ENCODE data around the gene ENOX1.
A peak's percentile ranks its signal among the peaks of the same experiment; 100 is the strongest.

ENOX1 gene

GRCh38 chr13:43797159-43797558 is 10.4 kb upstream of the ENOX1 start:
- H3K4me1 Mint-ChIP-seq: peaks cover 7% of the 10 kb centered on the region
- H3K4me3 Mint-ChIP-seq: no peak overlapping the region
- no peaks in the 10 kb centered on the region for H3K9me3 Mint-ChIP-seq
- H3K36me3 Mint-ChIP-seq: no peaks in the 10 kb centered on the region
- no peak overlapping the region for H3K27ac Mint-ChIP-seq
- peaks cover 7% of the 10 kb centered on the region for H3K27me3 Mint-ChIP-seq

DNA sequence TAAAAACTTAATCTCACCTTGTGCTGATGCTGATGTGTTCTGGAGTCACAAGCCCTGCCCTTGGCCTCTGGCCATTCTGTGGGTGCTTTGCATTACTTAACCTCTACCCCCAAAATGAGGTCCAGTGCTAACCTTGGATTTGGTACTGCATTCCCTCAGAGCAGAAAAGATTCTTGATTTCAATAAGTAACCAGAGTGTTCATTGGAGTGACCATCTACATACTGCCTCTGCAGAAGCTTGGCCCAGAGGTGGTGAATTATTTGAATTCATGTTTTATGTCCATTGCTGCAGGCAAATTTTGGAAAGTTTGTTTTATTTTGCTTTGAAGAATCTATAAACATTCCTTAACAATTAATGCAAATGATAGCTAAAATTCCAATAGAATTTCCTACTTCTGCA is 7.6 kb upstream of the ENOX1 start:
- H3K36me3 Mint-ChIP-seq: no peaks in the 10 kb centered on the region
- H3K27ac Mint-ChIP-seq: no peak overlapping the region
- no peak overlapping the region for H3K4me3 Mint-ChIP-seq
- no peaks in the 10 kb centered on the region for H3K9me3 Mint-ChIP-seq
- H3K27me3 Mint-ChIP-seq: peaks cover 9% of the 10 kb centered on the region
- peaks cover 7% of the 10 kb centered on the region for H3K4me1 Mint-ChIP-seq

DNA sequence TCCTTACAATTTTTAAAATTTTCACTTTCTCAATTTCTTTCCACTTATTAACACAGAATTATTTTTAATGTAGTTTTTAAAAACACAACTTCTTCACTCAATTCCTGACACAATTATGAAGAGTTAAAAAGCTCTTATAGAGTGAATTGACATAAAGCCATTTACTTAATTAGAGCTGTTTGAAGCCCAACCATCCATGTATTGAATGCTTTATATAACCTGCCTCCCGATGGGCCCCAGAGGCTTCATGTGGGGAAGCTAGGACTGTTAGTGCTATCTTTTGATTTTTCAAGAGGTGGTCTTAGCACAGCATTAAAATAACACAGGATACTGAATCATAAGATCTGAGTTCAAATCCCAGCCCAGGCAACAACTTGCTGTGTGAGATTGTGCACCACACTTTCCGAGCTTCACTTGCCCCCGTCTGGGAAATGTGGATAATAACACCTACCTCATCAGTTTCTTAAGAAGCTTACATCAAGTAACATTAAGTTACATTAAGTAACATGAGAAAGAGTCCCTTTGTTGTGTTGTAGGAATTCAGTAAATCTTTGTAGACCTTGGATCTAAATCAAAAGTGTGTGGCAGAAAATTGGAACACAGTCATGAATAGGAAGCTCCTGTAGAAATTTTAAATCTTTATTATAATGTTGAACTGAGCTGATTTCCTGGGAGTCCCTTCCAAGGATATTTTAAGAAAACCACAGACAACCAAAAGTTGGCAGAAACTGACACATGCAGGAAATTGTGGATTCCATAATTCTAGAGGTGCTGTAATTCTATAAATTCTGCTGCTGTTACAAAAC is 5.5 kb upstream of the ENOX1 start:
- no peaks in the 10 kb centered on the region for H3K9me3 Mint-ChIP-seq
- no peak overlapping the region for H3K27ac Mint-ChIP-seq
- H3K4me3 Mint-ChIP-seq: no peak overlapping the region
- H3K36me3 Mint-ChIP-seq: no peaks in the 10 kb centered on the region
- peaks cover 9% of the 10 kb centered on the region for H3K4me1 Mint-ChIP-seq
- peaks cover 24% of the 10 kb centered on the region for H3K27me3 Mint-ChIP-seq

GRCh38 chr13:43787997-43788396 is 1.2 kb upstream of the ENOX1 start:
- H3K4me3 Mint-ChIP-seq: peak overlapping the region; percentile 67
- H3K27me3 Mint-ChIP-seq: peaks cover 32% of the 10 kb centered on the region

DNA sequence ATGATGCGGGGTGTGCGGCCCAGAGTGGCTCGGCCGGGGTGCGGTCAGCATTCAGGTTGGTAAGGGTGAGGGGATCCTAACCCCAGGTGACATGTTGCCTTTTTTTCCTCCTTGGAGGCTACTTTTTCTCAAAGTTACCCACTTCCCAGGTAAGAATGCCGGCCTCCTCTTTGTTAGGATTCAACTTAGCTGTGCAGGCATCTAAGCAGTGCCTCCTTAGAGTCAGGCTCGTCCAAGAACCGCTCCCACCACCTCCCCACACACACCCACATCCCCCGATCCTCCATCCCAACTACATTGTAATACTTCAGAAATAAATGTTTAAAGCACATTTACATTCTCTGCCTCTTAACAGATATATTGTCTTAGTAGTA is 733 bp upstream of the ENOX1 start:
- no peaks in the 10 kb centered on the region for H3K9me3 Mint-ChIP-seq
- H3K36me3 Mint-ChIP-seq: no peaks in the 10 kb centered on the region
- H3K4me3 Mint-ChIP-seq: peak overlapping the region; percentile 67
- H3K4me1 Mint-ChIP-seq: peaks cover 8% of the 10 kb centered on the region
- H3K27me3 Mint-ChIP-seq: peaks cover 30% of the 10 kb centered on the region
- no peak overlapping the region for H3K27ac Mint-ChIP-seq

More at GRCh38 chr13:43787997-43788396, 1.2 kb upstream of the ENOX1 start:
- H3K36me3 Mint-ChIP-seq: no peaks in the 10 kb centered on the region
- H3K27ac Mint-ChIP-seq: no peak overlapping the region
- peaks cover 8% of the 10 kb centered on the region for H3K4me1 Mint-ChIP-seq
- no peaks in the 10 kb centered on the region for H3K9me3 Mint-ChIP-seq

DNA sequence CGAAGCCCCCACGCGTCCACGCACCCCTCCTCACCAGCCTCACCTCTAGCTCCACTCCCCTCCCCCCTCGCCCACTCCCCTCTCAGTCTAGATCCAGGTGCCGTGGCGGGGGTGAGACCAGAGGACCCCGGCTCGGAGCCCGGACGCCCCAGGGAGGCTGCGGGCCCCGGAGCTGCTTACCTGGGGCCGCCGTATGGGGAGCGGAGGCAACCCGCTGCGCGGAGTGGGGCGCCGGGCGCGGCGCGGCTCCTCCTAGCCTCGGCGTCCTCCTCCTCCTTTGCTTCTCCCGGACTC is 353 bp downstream of the ENOX1 start:
- no peak overlapping the region for H3K27ac Mint-ChIP-seq
- no peaks in the 10 kb centered on the region for H3K36me3 Mint-ChIP-seq
- no peaks in the 10 kb centered on the region for H3K9me3 Mint-ChIP-seq
- peak overlapping the region; percentile 68 for H3K4me3 Mint-ChIP-seq
- H3K4me1 Mint-ChIP-seq: peaks cover 8% of the 10 kb centered on the region
- peaks cover 30% of the 10 kb centered on the region for H3K27me3 Mint-ChIP-seq

- H3K36me3 Mint-ChIP-seq: no peaks in the 10 kb centered on the region
- peaks cover 32% of the 10 kb centered on the region for H3K27me3 Mint-ChIP-seq
- H3K9me3 Mint-ChIP-seq: no peaks in the 10 kb centered on the region
- H3K4me1 Mint-ChIP-seq: peaks cover 8% of the 10 kb centered on the region
- peak overlapping the region; percentile 46 for H3K27ac Mint-ChIP-seq
- peak overlapping the region; percentile 82 for H3K4me3 Mint-ChIP-seq
Measured at GRCh38 chr13:43785650-43786471, 911 bp downstream of the ENOX1 start.

DNA sequence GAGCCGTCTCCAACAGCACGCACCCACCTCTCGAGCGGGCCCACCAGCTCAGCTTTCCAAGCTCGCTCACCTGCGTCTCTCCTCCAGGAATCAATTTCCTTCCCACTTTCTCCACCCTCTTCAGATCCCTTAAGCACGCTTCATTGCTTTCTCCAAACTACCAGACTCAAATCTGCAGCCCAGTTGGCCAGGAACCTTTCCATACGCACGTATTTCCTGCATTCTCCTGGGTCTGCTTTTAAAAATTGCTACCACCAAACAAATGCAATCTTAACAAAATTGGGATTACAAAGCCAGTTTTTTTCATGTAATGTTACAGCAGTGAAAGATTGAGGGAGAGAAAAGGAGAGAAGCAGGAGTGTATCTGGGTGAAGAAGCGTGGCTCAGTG is 1.5 kb downstream of the ENOX1 start:
- Mint-ChIP-seq H3K4me3 (peak overlapping the region; percentile 60), H3K36me3 (no peaks in the 10 kb centered on the region), H3K27ac (no peak overlapping the region), H3K4me1 (peaks cover 8% of the 10 kb centered on the region), H3K27me3 (peaks cover 32% of the 10 kb centered on the region), H3K9me3 (no peaks in the 10 kb centered on the region)

GRCh38 chr13:43784496-43784895 is 2.3 kb downstream of the ENOX1 start:
- Mint-ChIP-seq H3K36me3 (no peaks in the 10 kb centered on the region), H3K9me3 (no peaks in the 10 kb centered on the region), H3K27me3 (peaks cover 31% of the 10 kb centered on the region), H3K27ac (no peak overlapping the region), H3K4me1 (peaks cover 8% of the 10 kb centered on the region), H3K4me3 (no peak overlapping the region)

DNA sequence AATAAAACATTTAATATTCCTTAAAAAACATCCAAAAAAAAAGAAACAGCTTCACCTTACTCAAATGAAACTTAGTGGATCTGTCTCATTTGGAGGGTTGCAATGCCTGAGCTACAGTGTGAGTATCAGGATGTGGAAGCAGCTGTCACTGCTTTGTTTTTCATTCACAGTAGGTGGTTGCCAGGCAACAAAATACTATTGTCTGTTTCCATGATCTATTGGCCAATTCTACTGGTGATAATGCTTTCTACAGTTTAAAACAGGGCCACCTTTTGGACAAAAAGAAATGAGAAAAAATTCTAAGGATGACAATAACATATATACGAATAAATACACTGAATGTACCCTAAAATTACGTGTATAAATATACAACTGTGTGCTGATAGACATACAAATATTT is 3.0 kb downstream of the ENOX1 start:
- no peak overlapping the region for H3K4me3 Mint-ChIP-seq
- peaks cover 27% of the 10 kb centered on the region for H3K27me3 Mint-ChIP-seq
- peaks cover 8% of the 10 kb centered on the region for H3K4me1 Mint-ChIP-seq
- H3K27ac Mint-ChIP-seq: no peak overlapping the region
- H3K9me3 Mint-ChIP-seq: no peaks in the 10 kb centered on the region
- no peaks in the 10 kb centered on the region for H3K36me3 Mint-ChIP-seq

DNA sequence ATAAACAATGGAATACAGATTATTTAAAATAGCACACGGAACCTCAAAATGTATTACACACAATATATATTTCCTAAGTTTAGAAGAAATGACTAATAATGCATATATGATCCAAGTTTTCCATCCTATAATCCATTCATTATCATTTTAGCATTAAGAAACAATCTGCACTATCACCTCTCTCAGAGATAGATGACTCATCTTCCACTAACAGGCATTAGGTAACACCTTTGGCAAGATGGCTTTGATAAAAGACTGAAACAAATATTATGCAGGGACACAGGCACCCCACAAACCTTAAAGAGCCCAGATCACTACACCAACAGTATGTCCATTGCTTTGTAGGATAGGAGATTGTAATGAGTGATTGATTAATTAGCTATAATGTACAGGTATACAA is 4.1 kb downstream of the ENOX1 start:
- Mint-ChIP-seq H3K27me3 (peaks cover 26% of the 10 kb centered on the region), H3K36me3 (no peaks in the 10 kb centered on the region), H3K4me1 (peaks cover 6% of the 10 kb centered on the region), H3K27ac (no peak overlapping the region), H3K9me3 (no peaks in the 10 kb centered on the region), H3K4me3 (no peak overlapping the region)

DNA sequence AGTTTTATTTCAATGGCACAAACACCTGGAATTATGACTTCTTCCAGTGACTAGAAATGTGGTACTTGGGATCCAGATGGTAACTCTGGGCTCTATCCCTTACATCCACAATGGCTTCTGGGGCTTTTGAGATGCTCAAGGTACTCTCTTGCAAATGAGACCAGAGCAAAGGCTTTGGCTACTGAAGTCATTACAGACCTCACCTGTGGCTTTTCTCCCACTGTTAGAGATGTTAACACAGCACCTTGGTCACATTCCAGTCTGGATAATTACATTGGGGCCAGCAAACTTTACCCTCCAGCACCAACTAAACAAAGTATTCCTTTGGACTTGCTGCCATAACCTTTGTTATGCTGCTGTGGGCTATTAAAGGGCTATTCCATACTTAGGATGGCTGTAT is 6.1 kb downstream of the ENOX1 start:
- Mint-ChIP-seq H3K36me3 (no peaks in the 10 kb centered on the region), H3K27me3 (peaks cover 21% of the 10 kb centered on the region), H3K4me3 (no peak overlapping the region), H3K9me3 (no peaks in the 10 kb centered on the region), H3K27ac (no peak overlapping the region), H3K4me1 (no peaks in the 10 kb centered on the region)

GRCh38 chr13:43776501-43777079 is 10.2 kb downstream of the ENOX1 start:
- no peaks in the 10 kb centered on the region for H3K9me3 Mint-ChIP-seq

GRCh38 chr13:43776006-43776405 is 10.8 kb downstream of the ENOX1 start:
- H3K36me3 Mint-ChIP-seq: no peaks in the 10 kb centered on the region
- no peaks in the 10 kb centered on the region for H3K9me3 Mint-ChIP-seq
- no peak overlapping the region for H3K4me3 Mint-ChIP-seq
- no peaks in the 10 kb centered on the region for H3K4me1 Mint-ChIP-seq
- peaks cover 12% of the 10 kb centered on the region for H3K27me3 Mint-ChIP-seq
- no peak overlapping the region for H3K27ac Mint-ChIP-seq

More at GRCh38 chr13:43776501-43777079, 10.2 kb downstream of the ENOX1 start:
- Mint-ChIP-seq H3K4me1 (no peaks in the 10 kb centered on the region), H3K36me3 (no peaks in the 10 kb centered on the region), H3K27ac (no peak overlapping the region), H3K4me3 (no peak overlapping the region), H3K27me3 (peaks cover 14% of the 10 kb centered on the region)

DNA sequence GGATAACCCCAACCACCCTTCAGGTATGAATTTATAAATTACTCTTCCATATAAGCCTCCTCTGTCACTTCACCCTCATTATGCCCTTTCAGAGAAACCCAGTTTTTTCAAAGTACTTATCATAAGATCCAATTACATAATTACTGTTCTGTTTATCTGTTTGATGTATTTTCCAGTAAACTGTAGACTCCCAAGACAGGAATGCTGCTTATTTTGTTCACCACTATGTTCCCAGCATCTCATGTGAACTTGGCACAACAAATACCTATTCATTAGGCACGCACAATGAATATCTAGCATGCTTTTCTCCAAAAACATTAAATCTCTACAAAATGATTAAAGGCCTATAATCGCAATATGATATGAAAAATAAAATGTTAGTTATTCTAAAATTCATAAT is 13.2 kb downstream of the ENOX1 start:
- Mint-ChIP-seq H3K9me3 (no peaks in the 10 kb centered on the region), H3K4me3 (no peak overlapping the region), H3K27me3 (peaks cover 8% of the 10 kb centered on the region), H3K27ac (peak overlapping the region; percentile 59), H3K4me1 (no peaks in the 10 kb centered on the region), H3K36me3 (no peaks in the 10 kb centered on the region)

- H3K9me3 Mint-ChIP-seq: no peaks in the 10 kb centered on the region
- H3K36me3 Mint-ChIP-seq: no peaks in the 10 kb centered on the region
- H3K27ac Mint-ChIP-seq: no peak overlapping the region
- no peaks in the 10 kb centered on the region for H3K4me1 Mint-ChIP-seq
- peaks cover 3% of the 10 kb centered on the region for H3K27me3 Mint-ChIP-seq
- H3K4me3 Mint-ChIP-seq: no peak overlapping the region
Measured at GRCh38 chr13:43770871-43771270, 15.9 kb downstream of the ENOX1 start.

Data from activated naive CD4-positive, alpha-beta T cell treated with anti-CD3 and anti-CD28 coated beads, Interleukin-2, amount 50 U/mL, for 24 hours (primary cell).